Skeletal muscle satellite cell (primary cell): ENCODE results near the gene ASTN2.

ENCODE experiments used
- H3K27me3 ChIP-seq: 2 replicates; pipeline ENCODE4 v1.7.0; 2013; ENCODE audit warnings: low read length; ENCODE audit not compliant: control insufficient read depth, insufficient read depth
- H3K36me3 ChIP-seq: 2 replicates; pipeline ENCODE4 v1.7.0; 2013; ENCODE audit warnings: mild to moderate bottlenecking, control low read depth, low read length; ENCODE audit not compliant: insufficient read depth
- H3K4me1 ChIP-seq: 2 replicates; pipeline ENCODE4 v1.7.0; 2013; ENCODE audit warnings: low read length; ENCODE audit not compliant: control insufficient read depth, insufficient read depth
- H3K4me2 ChIP-seq: 2 replicates; pipeline ENCODE4 v1.7.0; 2013; ENCODE audit warnings: mild to moderate bottlenecking, low read length
- H3K4me3 ChIP-seq: 2 replicates; pipeline ENCODE4 v1.7.0; 2013; ENCODE audit warnings: low read length
- H3K9ac ChIP-seq: 2 replicates; pipeline ENCODE4 v1.7.0; 2013; ENCODE audit warnings: mild to moderate bottlenecking, low read depth, low read length, moderate library complexity
- H3K9me3 ChIP-seq: replicated peaks from 2 replicates; pipeline ENCODE4 v1.7.0; 2013; ENCODE audit warnings: mild to moderate bottlenecking, control low read depth, low read length

Gene ASTN2

DNA sequence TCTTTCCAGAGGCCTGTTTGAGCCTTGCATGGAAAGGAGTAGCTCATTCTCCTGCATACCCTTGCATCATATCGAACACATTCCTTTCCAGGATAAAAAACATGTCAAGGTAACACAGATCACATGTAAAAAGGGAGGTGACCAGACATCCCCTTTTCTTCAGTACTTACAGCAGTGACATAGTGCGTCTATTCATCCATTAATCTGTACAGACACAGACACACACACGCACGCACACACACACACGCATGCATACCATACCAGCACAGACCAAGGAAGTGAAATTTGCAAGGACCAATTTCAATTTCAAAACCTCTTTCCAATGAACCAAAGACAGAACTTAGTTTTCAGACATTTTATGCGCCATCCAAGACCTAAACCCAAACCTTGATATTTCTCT lies 1005.2 kb downstream of the ASTN2 start:
- Histone ChIP-seq H3K4me3 (no peak overlapping the region), H3K36me3 (no peaks in the 10 kb centered on the region), H3K9me3 (no peaks in the 10 kb centered on the region), H3K4me1 (no peaks in the 10 kb centered on the region), H3K27me3 (no peaks in the 10 kb centered on the region), H3K9ac (no peak overlapping the region), H3K4me2 (no peak overlapping the region)

DNA sequence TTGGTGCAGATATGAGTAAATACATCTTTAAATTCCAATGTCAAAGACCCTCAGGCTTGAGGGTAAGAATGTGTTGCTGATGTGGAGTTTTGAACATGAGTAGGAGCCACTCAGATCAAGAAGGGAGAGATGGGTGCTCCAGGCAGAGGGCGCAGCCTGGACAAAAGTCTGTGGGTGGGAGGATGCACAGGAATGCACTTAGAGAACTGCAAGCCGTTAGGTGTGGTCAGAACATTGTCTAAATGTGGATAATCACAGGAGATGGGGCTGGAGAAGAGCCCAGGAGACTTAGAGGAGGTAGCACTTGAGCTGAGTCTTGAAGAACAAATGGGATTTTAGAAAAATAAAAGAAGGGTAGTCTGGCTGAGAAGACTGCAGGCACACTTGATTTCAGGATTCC lies 1005.7 kb downstream of the ASTN2 start:
- no peaks in the 10 kb centered on the region for H3K27me3 ChIP-seq
- no peak overlapping the region for H3K9ac ChIP-seq
- H3K4me1 ChIP-seq, result no peaks in the 10 kb centered on the region
- no peak overlapping the region for H3K4me2 ChIP-seq
- H3K4me3 ChIP-seq, result no peak overlapping the region
- H3K36me3 ChIP-seq, result no peaks in the 10 kb centered on the region
- no peaks in the 10 kb centered on the region for H3K9me3 ChIP-seq

DNA sequence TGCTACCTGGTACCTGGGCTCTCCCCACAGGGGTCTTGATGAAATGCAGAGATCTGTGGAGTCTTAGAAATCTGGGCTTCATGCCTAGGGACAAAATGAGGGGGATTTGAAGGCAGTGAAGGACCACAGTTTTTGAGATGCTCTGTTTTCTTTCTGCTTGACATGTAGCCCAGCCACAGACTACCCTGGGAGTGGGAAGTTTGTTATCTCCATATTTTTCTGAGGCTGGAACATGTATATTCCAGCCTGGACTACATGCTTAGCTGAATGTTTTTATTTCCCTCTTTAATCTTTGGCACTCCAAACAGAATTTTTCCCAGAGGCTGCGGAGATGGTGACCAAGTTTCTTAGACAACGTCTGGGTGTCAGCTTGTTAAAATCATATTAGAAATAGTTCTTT lies 1008.4 kb downstream of the ASTN2 start:
- Histone ChIP-seq H3K36me3 (no peaks in the 10 kb centered on the region), H3K27me3 (no peaks in the 10 kb centered on the region), H3K4me1 (no peaks in the 10 kb centered on the region), H3K4me2 (no peak overlapping the region), H3K9ac (no peak overlapping the region), H3K9me3 (no peaks in the 10 kb centered on the region), H3K4me3 (no peak overlapping the region)

DNA sequence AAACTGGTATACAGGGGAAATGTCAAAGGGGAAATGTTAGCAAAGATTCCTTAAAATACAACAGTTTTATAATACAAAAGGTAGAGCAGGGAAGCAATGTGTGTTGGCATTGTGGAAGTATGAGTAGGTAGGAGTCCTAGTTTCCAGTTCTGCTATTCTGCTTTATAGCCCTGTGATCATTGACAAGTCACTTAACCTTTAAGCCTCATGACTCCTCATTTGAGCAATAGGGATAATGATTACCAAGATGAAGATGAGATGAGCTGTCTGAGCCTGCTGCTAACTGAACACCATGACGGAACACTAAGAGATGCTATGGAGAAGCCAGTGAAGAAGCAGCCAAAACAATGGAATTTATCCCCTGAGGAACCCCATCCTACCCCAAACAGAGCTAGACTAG lies 1009.5 kb downstream of the ASTN2 start:
- no peaks in the 10 kb centered on the region for H3K27me3 ChIP-seq
- H3K36me3 ChIP-seq, result no peaks in the 10 kb centered on the region
- no peaks in the 10 kb centered on the region for H3K4me1 ChIP-seq
- H3K4me3 ChIP-seq, result no peak overlapping the region
- no peak overlapping the region for H3K4me2 ChIP-seq
- no peak overlapping the region for H3K9ac ChIP-seq
- no peaks in the 10 kb centered on the region for H3K9me3 ChIP-seq

DNA sequence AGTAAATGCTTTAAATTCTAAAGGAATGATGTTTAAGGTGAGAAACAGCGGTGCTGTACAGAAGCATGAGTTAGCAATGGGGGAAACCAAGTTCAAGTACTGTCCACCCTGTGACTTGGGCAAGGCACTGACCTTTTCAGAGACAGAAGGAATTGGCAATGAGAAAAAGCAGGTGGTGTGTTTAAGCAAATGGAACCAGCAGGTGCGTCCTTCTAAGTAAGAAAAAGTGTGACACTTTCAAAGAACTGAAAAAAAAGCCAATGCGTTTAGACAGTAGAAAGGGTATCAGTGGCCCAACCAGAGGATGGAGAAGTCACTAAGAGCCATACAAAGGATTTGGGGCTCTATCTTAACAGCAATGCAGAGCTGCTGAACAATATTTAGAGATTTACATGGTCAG lies 1010.6 kb downstream of the ASTN2 start:
- Histone ChIP-seq H3K4me1 (no peaks in the 10 kb centered on the region), H3K9me3 (no peaks in the 10 kb centered on the region), H3K36me3 (no peaks in the 10 kb centered on the region), H3K9ac (no peak overlapping the region), H3K4me3 (no peak overlapping the region), H3K27me3 (no peaks in the 10 kb centered on the region), H3K4me2 (no peak overlapping the region)

DNA sequence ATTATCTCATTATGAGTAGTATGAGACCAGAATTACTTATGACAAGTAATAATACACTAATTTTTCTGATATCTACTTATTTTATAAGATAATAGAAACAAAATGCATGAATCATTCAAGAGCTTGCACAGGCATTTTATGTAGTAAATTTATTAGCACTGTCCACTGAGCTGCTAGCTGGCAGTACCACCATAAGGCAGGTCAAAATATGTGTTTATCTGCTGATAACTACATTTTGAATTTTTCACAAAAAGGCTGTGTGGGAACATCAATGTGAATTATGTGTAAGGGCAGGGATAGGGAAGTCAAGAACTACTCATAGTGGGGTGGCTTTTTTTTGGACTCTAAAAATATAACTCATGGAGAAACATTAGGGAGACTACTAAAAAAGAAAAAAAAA lies 1011.7 kb downstream of the ASTN2 start:
- H3K9me3 ChIP-seq, result no peaks in the 10 kb centered on the region
- H3K4me2 ChIP-seq, result no peak overlapping the region
- no peaks in the 10 kb centered on the region for H3K36me3 ChIP-seq
- H3K4me3 ChIP-seq, result no peak overlapping the region
- no peaks in the 10 kb centered on the region for H3K27me3 ChIP-seq
- H3K9ac ChIP-seq, result no peak overlapping the region
- no peaks in the 10 kb centered on the region for H3K4me1 ChIP-seq

DNA sequence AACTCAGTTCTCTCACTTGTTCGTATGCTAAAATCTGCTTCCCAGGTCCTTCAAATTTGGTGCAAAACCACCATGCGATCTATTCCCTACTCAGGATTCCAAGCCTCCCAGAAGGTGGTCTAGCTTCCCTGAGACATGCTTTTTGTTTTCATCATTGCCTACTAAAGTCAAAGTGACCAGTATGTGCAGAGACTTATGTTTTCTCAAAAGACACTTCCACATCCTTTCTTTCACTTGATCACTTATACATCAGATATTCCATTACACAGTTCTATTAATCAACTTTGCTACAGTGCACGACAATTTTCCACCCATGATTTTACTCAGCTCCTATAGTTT lies 1019.2 kb downstream of the ASTN2 start:
- Histone ChIP-seq H3K36me3 (no peaks in the 10 kb centered on the region), H3K4me1 (no peaks in the 10 kb centered on the region), H3K9ac (no peak overlapping the region), H3K4me3 (no peak overlapping the region), H3K27me3 (no peaks in the 10 kb centered on the region), H3K9me3 (no peaks in the 10 kb centered on the region), H3K4me2 (no peak overlapping the region)

DNA sequence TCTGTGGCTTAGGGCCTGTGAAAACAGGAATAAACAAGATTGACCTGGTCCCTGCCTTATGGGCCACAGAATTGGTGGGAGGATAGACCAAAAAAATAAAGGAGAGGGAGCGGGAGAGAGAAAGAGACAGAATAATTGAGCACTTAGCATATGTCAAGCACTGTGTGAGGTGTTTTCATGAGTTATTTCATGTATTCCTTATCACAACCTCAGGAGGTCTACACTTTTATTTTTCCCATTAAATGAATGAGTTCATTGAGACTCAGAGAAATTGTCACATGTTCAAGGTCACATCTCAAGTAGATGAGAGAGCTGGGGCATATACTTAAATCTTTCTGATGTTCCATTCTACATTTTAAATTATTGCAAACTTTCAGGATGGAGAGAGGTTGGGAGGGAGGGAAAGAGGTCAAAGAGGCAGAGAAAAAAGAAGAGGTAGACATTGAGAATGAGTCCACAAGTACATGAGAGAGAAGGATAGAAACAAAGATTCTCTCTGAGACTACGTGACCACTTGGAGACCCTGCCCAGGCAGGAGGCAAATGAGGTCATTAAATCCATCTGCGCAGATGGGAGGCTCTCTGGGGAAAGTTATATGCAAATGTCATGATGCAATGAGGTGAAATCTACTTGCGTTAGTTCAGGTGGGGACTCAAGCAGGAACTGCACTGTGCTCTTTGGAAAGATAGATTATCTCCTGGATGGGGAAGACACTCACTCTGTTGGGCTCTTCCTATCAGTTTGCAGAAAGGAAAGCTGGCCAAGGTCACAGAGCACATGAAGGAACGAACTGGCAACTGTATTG lies 1019.8 kb downstream of the ASTN2 start:
- Histone ChIP-seq H3K4me1 (no peaks in the 10 kb centered on the region), H3K27me3 (no peaks in the 10 kb centered on the region), H3K36me3 (no peaks in the 10 kb centered on the region), H3K4me2 (no peak overlapping the region), H3K9ac (no peak overlapping the region), H3K9me3 (no peaks in the 10 kb centered on the region), H3K4me3 (no peak overlapping the region)

DNA sequence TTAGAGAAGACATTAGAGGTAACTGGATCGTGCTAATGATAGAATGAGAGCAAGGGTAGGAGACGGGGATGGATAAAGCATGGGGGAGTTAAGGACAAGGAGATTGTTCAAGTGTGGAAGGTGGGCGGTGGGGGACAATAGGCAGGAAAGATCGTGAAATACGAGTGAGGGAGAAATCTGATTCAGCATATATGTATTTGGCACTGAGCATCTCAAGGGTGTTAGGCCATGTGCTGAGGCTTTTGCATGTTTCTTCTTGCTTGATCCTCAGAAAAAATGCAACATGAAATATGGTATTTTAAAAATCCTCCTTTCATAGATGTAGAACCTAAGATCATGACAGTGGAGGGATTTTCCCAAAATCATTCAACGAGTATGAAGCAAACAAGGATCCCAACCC lies 1020.8 kb downstream of the ASTN2 start:
- Histone ChIP-seq H3K9me3 (no peaks in the 10 kb centered on the region), H3K36me3 (no peaks in the 10 kb centered on the region), H3K4me2 (no peak overlapping the region), H3K27me3 (no peaks in the 10 kb centered on the region), H3K9ac (no peak overlapping the region), H3K4me1 (no peaks in the 10 kb centered on the region), H3K4me3 (no peak overlapping the region)

DNA sequence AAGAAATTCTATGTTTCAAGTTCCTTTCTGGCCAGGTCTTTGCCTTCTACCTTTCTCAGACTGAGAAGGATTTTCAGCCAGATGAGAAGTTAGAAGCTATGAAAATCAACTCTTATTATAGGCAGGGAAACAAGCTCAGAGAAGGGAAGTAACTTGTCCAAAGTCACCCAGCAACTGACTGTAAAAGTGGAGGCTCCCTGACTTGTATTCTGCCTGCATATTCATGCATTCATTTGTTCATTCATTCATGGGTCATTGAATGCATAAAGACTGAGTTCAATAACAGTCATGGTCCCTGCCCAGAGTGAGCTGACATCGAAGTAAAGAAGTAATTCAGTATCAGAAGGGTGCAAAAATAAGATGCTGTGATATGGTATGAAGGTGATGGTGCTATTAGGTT lies 1021.7 kb downstream of the ASTN2 start:
- Histone ChIP-seq H3K4me1 (no peaks in the 10 kb centered on the region), H3K27me3 (no peaks in the 10 kb centered on the region), H3K9ac (no peak overlapping the region), H3K4me3 (no peak overlapping the region), H3K4me2 (no peak overlapping the region), H3K36me3 (no peaks in the 10 kb centered on the region), H3K9me3 (no peaks in the 10 kb centered on the region)

DNA sequence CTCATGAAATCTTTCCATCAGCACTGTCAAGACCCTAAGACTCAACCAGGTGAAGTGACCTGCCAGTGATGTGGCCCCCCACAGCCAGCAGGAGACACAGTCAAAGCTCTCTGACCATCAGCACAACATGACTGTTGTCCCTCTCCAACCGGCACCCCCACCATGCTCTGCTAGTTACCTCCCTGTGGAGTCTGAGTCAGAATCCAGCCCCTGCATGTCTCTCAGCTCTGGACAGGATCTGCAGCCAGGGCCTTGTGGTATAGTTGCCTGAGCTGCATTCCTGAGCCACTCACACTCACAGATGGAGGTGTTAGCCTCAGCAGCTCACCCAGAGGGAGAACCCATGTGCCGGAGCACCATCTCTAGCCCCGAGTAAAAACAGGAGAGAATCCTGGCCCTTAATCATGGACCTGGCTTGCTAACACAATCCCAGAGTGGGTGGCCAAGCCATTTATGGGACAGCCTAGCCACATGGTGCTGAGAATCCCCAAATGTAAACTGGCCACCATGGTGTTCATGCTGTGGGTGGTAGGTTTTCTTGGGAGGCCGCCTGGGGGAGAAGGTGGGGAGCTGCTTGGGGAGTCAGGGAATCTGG lies 1023.5 kb downstream of the ASTN2 start:
- no peaks in the 10 kb centered on the region for H3K27me3 ChIP-seq
- H3K36me3 ChIP-seq, result no peaks in the 10 kb centered on the region
- no peaks in the 10 kb centered on the region for H3K9me3 ChIP-seq
- no peak overlapping the region for H3K4me3 ChIP-seq
- no peaks in the 10 kb centered on the region for H3K4me1 ChIP-seq
- H3K4me2 ChIP-seq, result no peak overlapping the region
- H3K9ac ChIP-seq, result no peak overlapping the region
